Endometrium (tissue), 2 donors: ENCODE data around the gene GMDS.

Experiments used
- FAIRE-seq: peaks from 2 replicates; lab custom pipeline; 2012; peaks lifted over from hg19 to GRCh38; lab: Jason Lieb, UNC
- donor health status: control.
- donor health status: control.

Gene GMDS

GRCh38 chr6:1738558-1739081 lies 506.8 kb downstream of the GMDS start:
- FAIRE-seq = no peak

GRCh38 chr6:1737463-1738311 lies 507.7 kb downstream of the GMDS start:
- FAIRE-seq = no peak

GRCh38 chr6:1736346-1737105 lies 508.9 kb downstream of the GMDS start:
- FAIRE-seq = no peak

GRCh38 chr6:1735239-1735803 lies 510.1 kb downstream of the GMDS start:
- FAIRE-seq = no peak

GRCh38 chr6:1730882-1731281 lies 514.5 kb downstream of the GMDS start:
- FAIRE-seq = no peak

GRCh38 chr6:1729750-1730140 lies 515.7 kb downstream of the GMDS start:
- no peak for FAIRE-seq

- no peak for FAIRE-seq
These were observed 516.2 kb downstream of the GMDS start for GRCh38 chr6:1729133-1729749.

GRCh38 chr6:1726341-1726768 lies 519.0 kb downstream of the GMDS start:
- no peak for FAIRE-seq

- FAIRE-seq = no peak
These were observed 520.8 kb downstream of the GMDS start for GRCh38 chr6:1724616-1725015.

GRCh38 chr6:1724124-1724523 lies 521.3 kb downstream of the GMDS start:
- FAIRE-seq = no peak

- no peak for FAIRE-seq
These were observed 522.6 kb downstream of the GMDS start for GRCh38 chr6:1722801-1723200.

GRCh38 chr6:1720620-1721322 lies 524.6 kb downstream of the GMDS start:
- FAIRE-seq = no peak

GRCh38 chr6:1719922-1720321 lies 525.5 kb downstream of the GMDS start:
- no peak for FAIRE-seq

- no peak for FAIRE-seq
These were observed 528.5 kb downstream of the GMDS start for GRCh38 chr6:1716868-1717267.

- no peak for FAIRE-seq
These were observed 529.0 kb downstream of the GMDS start for GRCh38 chr6:1716396-1716795.

- FAIRE-seq = no peak
These were observed 530.1 kb downstream of the GMDS start for GRCh38 chr6:1715336-1715735.

GRCh38 chr6:1714654-1715053 lies 530.8 kb downstream of the GMDS start:
- no peak for FAIRE-seq

GRCh38 chr6:1713016-1713600 lies 532.3 kb downstream of the GMDS start:
- no peak for FAIRE-seq

GRCh38 chr6:1712451-1712850 lies 533.0 kb downstream of the GMDS start:
- no peak for FAIRE-seq

- FAIRE-seq = no peak
These were observed 534.3 kb downstream of the GMDS start for GRCh38 chr6:1711136-1711535.

GRCh38 chr6:1709234-1709641 lies 536.2 kb downstream of the GMDS start:
- FAIRE-seq = no peak
